Measurements from ENCODE around the gene ANK2.
A peak's percentile ranks its signal among the peaks of the same experiment; 100 is the strongest.

Gene ANK2

GRCh38 chr4:113270520-113271319, 221.3 kb downstream of the ANK2 start:
- no peak for DNase-seq (ENCODE audit: low read depth)
- no peak for TF ChIP-seq CTCF (conservative IDR thresholded peaks at IDR 0.05; ENCODE audit: low read length)
- no peak overlapping the region for H3K4me3 ChIP-seq (ENCODE audit: low read length)

GRCh38 chr4:113272523-113272922, 223.1 kb downstream of the ANK2 start:
- no peak for TF ChIP-seq CTCF (conservative IDR thresholded peaks at IDR 0.05; ENCODE audit: low read length)
- no peak for DNase-seq (ENCODE audit: low read depth)
- no peak overlapping the region for H3K4me3 ChIP-seq (ENCODE audit: low read length)

- no peak for TF ChIP-seq CTCF (conservative IDR thresholded peaks at IDR 0.05; ENCODE audit: low read length)
- DNase-seq (ENCODE audit: low read depth): no peak
These were observed 224.3 kb downstream of the ANK2 start for GRCh38 chr4:113273721-113274220.

GRCh38 chr4:113276464-113277170, 227.2 kb downstream of the ANK2 start:
- no peak overlapping the region for H3K4me3 ChIP-seq (ENCODE audit: low read length)
- peak; percentile 62 for DNase-seq (ENCODE audit: low read depth)
- TF ChIP-seq CTCF (conservative IDR thresholded peaks at IDR 0.05; ENCODE audit: low read length): no peak

More at GRCh38 chr4:113273721-113274220, 224.3 kb downstream of the ANK2 start:
- H3K4me3 ChIP-seq (ENCODE audit: low read length): no peak overlapping the region

GRCh38 chr4:113278324-113278934, 229.0 kb downstream of the ANK2 start:
- peak; percentile 79 for DNase-seq (ENCODE audit: low read depth)
- TF ChIP-seq CTCF (conservative IDR thresholded peaks at IDR 0.05; ENCODE audit: low read length): peak; percentile 98
- H3K4me3 ChIP-seq (ENCODE audit: low read length): no peak overlapping the region

- no peak for TF ChIP-seq CTCF (conservative IDR thresholded peaks at IDR 0.05; ENCODE audit: low read length)
- DNase-seq (ENCODE audit: low read depth): no peak
- no peak overlapping the region for H3K4me3 ChIP-seq (ENCODE audit: low read length)
These were observed 236.0 kb downstream of the ANK2 start for GRCh38 chr4:113285501-113285900.

Measured in AG10803 (cell line).